GM19240 (cell line): ENCODE results near the gene LRRC32.
A peak's percentile ranks its signal among the peaks of the same experiment; 100 is the strongest.

Experiments used
- DNase-seq: peaks from one replicate; pipeline ENCODE4 v3.0.0; 2011; ENCODE audit warnings: low spot score; ENCODE audit not compliant: insufficient read length

The LRRC32 gene

DNA sequence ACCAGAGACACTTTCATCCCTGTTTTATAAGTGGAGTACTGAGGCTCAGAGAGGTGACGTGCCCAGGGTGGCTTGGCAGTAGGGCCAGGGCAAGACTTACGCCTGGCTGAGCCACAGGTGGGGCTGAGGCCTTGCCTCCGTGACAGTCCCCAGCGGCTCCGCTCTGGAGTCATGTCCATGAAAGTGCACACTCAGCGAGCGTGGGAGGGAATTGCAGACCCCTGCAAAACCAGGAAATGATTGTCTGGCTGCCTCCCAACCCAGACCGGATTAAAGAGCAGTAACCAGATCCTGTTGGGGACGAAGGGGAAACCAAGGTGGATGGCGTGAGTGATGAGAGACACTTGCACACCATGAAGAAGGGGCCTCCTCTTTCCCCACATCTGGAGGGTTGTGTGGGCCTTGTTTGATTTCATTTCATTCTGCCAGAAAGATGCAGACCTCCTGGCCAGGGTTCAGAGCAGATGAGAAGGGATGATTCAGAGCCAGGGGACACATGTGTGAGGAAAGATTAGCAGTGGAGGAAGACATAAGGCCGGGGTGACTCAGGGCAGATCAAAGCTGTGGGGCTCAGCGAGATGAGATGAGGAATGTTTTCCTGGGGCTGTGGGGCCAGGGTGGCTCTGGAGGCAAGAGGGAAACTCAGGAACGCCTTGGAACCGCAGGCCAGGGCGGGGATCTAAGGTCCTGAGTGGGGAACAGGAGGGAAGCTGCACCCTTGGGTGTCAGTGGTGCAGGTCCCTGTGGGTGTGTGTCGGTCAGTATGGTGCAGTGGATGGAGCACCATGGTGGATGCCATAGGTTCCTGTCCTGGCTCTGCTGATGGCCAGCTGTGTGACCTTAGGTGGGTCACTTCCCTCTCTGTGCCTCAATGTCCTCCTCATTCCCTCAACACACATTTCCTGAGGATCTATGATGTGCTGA lies 29.9 kb upstream of the LRRC32 start:
- no peak for DNase-seq

DNA sequence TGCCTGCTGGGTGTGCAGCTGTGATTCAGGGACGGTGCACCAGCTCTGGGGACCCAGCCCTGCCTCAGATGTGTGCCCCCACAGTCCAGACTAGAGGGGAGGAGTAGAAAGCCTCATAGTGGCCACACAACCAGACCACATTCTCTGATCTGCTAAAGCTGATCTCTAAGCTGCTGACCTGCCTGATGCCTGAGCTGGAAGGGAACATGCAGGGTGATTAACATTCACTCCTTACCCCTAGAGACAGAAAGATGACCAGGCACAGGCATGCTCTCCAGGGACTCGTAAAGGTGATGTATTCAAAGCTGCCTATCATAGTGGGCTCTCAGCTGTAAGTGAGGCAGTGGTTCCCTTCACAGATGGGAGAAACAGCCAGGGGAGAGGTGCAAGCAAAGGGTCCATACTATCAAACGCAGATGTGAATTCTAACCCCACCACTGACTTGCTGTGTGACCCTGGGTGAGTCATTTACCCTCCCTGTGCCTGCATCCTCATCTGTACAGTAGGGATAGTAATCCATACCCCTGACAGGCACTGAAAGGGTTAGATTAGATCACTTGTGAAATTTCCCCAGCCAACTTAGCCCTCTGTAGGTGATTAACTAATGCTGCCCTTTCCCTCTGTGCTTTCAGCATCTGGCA lies 29.0 kb upstream of the LRRC32 start:
- DNase-seq = no peak

DNA sequence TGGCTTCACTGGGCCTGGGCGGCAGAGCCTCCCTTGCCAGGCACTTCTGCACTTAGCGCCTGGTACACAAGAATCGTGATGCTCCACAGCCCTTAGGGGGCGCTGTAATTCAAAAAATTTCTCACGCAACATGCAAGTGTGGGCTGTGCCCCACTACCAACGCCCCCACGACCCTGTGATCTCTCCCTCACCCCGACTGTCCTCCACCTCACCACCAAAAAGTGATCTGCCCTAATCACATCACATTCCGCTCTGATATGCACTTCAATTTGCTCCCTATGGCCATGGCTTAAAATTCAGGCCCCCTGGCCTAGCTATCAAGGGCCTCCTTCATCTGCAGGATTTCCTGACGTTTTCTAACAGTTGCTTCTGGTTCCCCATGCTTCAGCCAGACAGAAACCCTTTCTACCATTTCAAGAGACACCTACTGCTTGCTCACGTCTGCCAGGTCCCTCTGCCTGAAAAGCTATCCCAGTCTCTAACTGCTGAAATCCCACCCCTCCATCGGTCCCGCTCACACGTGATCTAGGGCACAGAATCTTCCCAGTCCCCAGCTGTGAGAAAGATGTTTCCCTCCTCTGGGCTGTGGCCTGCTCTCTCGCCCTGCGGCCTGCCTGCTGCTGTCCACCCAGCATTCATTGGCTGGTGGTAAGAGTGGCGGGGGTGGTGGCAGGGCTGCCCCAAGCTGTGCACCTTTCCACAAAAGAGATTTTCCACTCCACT lies 27.9 kb upstream of the LRRC32 start:
- DNase-seq = no peak

DNA sequence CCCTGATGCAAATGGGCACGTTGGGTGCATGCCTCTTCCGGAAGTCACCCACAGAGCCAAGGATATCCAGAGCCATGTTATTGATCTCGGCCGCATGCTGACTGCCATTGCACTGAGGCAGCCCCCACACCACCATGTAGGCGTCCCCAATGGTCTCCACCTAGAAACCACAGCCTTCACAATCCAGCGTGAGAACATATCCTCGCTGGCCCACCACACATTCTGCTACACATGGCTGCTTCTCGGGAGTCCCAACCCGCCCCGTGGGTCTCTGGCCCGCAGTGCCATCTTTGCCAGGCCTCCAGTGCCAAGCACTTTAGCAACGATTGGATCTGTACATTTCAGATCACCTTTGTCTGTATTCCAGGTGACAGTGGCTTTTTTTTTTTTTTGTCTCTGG lies 26.2 kb upstream of the LRRC32 start:
- DNase-seq = no peak

DNA sequence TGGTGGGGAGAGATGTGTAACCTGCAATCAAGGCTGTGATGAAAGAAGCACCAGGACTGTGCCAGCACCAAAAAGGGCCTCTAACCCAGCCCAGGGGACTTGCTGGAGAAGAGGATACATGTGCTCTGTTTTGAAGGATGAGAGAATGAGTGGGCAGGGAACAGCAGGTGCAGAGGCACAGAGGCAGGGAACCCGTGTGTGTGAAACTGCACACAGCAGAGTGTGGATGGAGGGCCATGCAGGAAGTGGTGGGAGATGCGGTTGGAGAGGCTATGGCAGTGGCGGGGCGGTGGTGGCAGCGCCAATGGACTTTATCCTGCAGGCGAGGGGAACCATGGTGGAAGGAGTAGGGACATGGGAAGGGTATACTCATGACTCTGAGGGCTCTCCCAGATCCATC lies 25.2 kb upstream of the LRRC32 start:
- DNase-seq = no peak

GRCh38 chr11:76695133-76695532 lies 24.6 kb upstream of the LRRC32 start:
- DNase-seq = no peak

GRCh38 chr11:76694664-76695063 lies 24.1 kb upstream of the LRRC32 start:
- no peak for DNase-seq

GRCh38 chr11:76693806-76694205 lies 23.3 kb upstream of the LRRC32 start:
- no peak for DNase-seq

- DNase-seq = no peak
Observed at GRCh38 chr11:76692956-76693355, 22.4 kb upstream of the LRRC32 start.

- no peak for DNase-seq
Observed at GRCh38 chr11:76691655-76692054, 21.1 kb upstream of the LRRC32 start.

- DNase-seq = no peak
Observed at GRCh38 chr11:76690736-76691135, 20.2 kb upstream of the LRRC32 start.

DNA sequence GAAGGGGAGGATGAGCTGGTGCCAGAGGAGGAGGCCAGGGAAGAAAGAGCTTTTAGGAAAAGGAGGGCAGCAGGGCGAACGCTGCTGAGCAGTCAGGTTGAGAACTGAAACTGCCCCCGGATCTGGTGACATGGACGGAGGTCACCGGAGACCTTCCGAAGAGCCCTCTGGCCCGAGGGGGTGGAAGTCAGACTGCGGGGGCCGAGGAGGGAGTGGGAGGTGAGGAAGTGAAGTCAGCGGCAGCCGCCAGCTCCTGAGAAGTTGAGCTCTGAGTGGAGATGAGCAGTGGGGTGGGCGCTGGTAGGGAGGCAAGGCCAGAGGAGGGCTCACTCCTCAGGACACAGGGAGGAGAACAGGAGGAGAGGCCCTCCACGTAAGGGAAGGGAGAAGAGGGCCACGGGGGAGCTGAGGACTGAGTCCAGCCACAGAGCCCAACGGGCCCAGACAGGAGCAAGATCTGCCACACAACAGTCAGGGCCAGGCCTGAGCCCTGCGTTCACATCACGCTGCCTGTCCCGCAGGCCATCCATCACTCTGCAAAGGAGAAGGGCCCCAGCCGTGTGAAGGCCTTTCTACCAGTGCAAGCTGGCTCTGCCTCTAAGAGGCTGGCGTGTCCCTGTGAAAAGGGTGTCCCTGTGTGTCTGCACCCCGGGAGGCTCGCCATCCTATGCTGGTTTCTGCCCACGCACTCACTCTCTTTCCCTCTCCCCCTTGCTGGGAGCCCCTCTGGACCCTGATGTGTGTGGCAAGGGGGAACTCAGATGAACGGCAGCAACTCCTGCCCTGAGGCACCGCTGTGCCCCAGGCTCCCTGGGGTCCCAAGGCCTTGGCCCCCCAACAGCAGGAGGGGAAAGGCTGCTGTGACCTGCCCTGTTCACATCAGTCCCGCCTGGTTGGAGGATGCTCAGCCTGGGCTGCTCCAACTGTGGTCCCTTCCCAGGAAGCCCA lies 19.0 kb upstream of the LRRC32 start:
- DNase-seq = no peak

DNA sequence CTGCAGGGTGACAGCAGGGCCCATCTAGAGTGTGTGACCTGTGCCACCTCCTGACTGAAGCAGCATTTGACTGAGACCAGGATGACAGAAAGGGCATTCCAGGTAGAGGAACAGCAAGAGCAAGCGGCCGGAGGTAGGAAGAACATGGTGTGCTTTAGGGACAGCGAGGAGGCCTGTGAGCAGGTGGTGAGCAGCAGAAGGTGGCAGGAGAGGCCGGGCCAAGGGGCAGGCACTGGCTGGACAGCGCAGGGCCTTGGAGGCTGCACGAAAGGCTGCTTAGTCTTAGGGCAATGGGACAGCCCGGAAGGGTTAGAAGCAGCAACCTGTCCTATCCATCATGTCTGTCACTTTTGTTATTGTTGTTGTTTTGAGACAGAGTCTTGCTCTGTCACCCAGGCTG lies 17.6 kb upstream of the LRRC32 start:
- no peak for DNase-seq

GRCh38 chr11:76686261-76687079 lies 15.9 kb upstream of the LRRC32 start:
- peak; percentile 52 for DNase-seq

- no peak for DNase-seq
Observed at GRCh38 chr11:76685831-76686230, 15.3 kb upstream of the LRRC32 start.

GRCh38 chr11:76685237-76685636 lies 14.7 kb upstream of the LRRC32 start:
- DNase-seq = no peak

DNA sequence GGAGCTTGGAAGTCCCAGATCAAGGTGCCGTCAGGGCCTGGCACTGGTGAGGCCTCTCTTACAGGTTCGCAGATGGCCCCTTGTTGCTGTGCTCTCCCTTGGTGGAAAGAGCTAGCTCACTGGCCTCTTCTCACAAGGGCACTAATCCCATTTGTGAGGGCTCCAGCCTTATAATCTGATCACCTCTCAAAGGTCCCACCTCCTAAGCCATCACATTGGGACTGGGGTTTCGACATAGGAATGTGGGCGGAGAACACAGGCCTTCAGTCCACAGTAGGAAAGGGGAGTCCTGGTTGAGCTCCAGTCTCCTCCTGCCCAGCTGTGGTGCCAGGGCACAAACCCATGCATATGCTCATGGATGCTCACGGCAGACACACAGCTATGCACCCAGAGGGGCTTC lies 14.0 kb upstream of the LRRC32 start:
- DNase-seq = no peak

DNA sequence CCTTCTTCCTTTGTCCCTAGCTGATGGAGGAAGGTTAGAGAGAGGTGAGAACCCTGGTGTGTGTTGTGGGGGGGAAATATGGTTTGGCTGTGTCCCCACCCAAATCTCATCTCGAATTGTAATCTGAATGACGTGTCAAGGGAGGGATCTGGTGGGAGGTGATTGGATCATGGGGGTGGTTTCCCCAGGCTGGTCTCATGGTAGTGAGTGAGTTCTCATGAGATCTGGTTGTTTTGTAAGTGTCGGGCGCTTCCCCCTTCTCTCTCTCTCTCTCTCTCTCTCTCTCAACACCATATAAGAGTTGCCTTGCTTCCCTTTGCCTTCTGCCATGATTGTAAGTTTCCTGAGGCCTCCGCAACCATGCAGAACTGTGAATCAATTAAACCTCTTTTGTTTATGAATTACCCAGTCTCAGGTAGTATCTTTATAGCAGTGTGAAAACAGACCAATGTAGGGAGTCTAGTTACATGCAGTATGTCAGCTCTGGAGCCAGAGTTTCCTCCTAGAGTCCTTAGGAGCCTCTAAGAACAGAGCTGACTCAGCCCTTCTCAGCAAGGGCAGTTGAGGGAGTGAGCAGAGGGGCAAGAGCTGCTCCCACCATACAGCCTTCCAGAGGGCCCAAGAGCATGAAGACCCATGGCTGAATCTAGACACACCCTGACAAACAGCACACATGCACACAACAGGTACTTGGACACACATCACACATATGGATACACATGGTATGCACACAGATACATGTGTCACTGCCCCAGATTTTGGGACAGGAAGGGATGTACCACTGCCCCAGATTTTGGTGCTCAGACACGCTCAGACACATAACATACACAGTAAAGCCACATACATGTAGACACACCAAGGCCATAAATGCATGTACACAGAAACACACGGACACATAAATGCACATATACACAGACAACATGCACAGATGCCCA lies 12.9 kb upstream of the LRRC32 start:
- no peak for DNase-seq

DNA sequence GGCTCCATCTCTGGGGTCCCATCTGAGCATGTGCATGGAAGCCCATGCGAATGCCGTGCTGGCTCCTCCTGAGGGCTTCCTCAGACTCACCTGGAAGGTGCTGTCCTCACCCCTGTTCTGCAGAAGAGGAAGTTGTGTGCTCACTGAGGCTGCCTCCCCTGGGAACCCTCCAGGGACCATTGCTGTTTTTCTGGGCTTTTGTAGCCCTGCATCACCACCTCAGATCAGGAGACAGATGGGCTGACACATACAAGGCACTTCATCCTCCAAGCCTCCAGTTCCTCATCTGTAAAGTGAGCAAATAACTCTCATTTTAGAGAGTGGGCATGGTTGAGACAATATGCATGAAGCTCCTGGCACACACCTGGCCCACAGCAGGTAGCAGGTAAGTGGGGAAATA lies 12.1 kb upstream of the LRRC32 start:
- no peak for DNase-seq
